ENCODE data around the gene UNC5CL.

UNC5CL gene

GRCh38 chr6:40992746-40993145 lies 46.3 kb downstream of the UNC5CL start:
- TF ChIP-seq, protein P1, sequence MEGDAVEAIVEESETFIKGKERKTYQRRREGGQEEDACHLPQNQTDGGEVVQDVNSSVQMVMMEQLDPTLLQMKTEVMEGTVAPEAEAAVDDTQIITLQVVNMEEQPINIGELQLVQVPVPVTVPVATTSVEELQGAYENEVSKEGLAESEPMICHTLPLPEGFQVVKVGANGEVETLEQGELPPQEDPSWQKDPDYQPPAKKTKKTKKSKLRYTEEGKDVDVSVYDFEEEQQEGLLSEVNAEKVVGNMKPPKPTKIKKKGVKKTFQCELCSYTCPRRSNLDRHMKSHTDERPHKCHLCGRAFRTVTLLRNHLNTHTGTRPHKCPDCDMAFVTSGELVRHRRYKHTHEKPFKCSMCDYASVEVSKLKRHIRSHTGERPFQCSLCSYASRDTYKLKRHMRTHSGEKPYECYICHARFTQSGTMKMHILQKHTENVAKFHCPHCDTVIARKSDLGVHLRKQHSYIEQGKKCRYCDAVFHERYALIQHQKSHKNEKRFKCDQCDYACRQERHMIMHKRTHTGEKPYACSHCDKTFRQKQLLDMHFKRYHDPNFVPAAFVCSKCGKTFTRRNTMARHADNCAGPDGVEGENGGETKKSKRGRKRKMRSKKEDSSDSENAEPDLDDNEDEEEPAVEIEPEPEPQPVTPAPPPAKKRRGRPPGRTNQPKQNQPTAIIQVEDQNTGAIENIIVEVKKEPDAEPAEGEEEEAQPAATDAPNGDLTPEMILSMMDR (IDR thresholded peaks at IDR 0.05; ENCODE audit: control insufficient read depth, insufficient read depth, low read depth, low read length, missing control alignments) = no peak
- H3K4me3 ChIP-seq (ENCODE audit: control insufficient read depth, low read depth, low read length) = no peak overlapping the region
- DNase-seq (ENCODE audit: low read depth) = no peak

GRCh38 chr6:40990301-40990700 lies 48.7 kb downstream of the UNC5CL start:
- no peak overlapping the region for H3K4me3 ChIP-seq (ENCODE audit: control insufficient read depth, low read depth, low read length)
- TF ChIP-seq, protein P1 (IDR thresholded peaks at IDR 0.05; ENCODE audit: control insufficient read depth, insufficient read depth, low read depth, low read length, missing control alignments) = peak; percentile 25
- DNase-seq (ENCODE audit: low read depth) = no peak

- no peak for DNase-seq (ENCODE audit: low read depth)
- H3K4me3 ChIP-seq (ENCODE audit: control insufficient read depth, low read depth, low read length) = no peak overlapping the region
- TF ChIP-seq, protein P1 (IDR thresholded peaks at IDR 0.05; ENCODE audit: control insufficient read depth, insufficient read depth, low read depth, low read length, missing control alignments) = no peak
These were observed 49.5 kb downstream of the UNC5CL start for GRCh38 chr6:40989204-40990169.

DNA sequence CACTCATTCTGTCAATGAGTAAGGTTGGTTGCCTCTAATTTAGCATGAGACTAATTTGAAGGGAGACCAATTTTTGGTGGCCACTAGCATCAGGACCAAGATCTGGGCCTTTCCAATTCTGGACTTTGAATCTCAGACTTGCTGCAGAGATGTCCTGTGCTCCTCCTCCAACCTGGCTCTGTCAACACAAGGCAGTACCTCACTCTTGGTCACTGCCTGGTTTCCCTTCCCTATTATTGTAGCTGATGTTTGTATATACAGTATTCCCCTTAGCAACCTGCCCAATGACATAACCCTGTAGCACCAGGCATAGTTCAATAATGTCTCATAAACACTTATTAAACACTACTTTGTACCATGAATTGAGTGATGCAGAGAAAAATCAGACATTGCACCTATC lies 50.4 kb downstream of the UNC5CL start:
- no peak overlapping the region for H3K4me3 ChIP-seq (ENCODE audit: control insufficient read depth, low read depth, low read length)
- no peak for DNase-seq (ENCODE audit: low read depth)
- TF ChIP-seq, protein P1 (IDR thresholded peaks at IDR 0.05; ENCODE audit: control insufficient read depth, insufficient read depth, low read depth, low read length, missing control alignments) = no peak

DNA sequence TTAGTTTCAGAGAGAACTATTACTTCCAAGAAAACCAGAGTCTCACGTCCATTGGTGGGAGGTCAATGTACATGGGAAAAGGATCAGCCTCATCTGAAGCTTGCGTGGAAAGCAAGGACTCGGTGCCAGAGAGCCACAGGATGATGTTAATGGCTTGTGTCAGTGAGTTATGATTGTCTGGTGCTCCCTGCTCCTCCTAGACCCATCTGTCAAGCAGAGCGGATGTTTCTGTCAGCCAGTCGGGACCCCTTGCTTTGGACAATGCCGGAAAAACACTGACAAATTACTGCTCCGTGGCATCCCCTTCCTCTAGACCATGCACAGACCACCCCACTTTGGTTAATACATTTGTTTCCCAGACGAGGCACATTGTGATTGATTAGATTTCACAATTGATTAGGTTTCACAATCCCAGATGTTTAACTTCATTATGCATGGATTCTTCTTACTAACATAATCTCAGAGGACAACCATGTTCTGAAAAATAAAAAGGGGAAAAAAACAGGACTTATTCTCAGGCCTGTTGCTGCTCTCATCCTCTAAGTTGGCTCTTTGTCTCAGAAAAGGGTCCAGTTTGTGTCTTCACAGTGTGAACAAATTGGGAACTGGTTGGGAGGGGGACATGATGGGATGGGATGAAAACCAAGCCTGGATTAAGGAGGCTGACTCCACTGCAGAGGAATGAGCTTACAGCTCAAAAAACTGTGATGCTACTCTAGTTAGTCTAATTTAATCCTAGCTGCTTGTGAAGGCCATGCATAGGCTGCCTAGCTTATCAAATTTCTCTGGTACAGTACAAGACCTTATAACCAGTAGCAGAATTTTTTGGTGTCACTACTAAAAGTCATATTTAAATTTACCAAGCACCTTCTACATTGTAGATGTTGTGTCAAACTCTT lies 51.9 kb downstream of the UNC5CL start:
- DNase-seq (ENCODE audit: low read depth) = no peak
- H3K4me3 ChIP-seq (ENCODE audit: control insufficient read depth, low read depth, low read length) = no peak overlapping the region
- TF ChIP-seq, protein P1 (IDR thresholded peaks at IDR 0.05; ENCODE audit: control insufficient read depth, insufficient read depth, low read depth, low read length, missing control alignments) = no peak

- DNase-seq (ENCODE audit: low read depth) = no peak
- no peak overlapping the region for H3K4me3 ChIP-seq (ENCODE audit: control insufficient read depth, low read depth, low read length)
- TF ChIP-seq, protein P1 (IDR thresholded peaks at IDR 0.05; ENCODE audit: control insufficient read depth, insufficient read depth, low read depth, low read length, missing control alignments) = no peak
These were observed 52.7 kb downstream of the UNC5CL start for GRCh38 chr6:40986364-40986763.

All from AG09309 (cell line).